ENCODE measurements around the gene CAMTA1.

DNA sequence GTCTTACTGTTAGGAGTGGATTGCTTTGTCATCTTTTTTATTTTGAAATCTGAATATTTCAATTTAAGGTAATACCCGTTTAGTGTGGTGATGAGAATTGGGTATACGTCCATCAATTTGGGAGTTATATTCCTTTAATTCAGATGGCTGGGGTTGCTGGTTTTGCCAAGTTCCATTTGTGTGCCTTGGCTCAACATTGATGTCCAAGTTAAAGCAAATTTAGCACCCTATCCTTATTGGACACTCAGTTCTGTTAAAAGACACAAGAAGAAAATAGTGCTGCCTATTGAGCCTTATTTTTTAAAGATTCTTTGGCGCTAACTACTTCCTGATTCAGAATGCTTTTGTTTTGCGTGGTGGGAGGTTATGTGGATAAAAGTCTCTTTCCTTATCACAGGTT, 40.6 kb downstream of the CAMTA1 start:
- TF ChIP-seq, protein P1, sequence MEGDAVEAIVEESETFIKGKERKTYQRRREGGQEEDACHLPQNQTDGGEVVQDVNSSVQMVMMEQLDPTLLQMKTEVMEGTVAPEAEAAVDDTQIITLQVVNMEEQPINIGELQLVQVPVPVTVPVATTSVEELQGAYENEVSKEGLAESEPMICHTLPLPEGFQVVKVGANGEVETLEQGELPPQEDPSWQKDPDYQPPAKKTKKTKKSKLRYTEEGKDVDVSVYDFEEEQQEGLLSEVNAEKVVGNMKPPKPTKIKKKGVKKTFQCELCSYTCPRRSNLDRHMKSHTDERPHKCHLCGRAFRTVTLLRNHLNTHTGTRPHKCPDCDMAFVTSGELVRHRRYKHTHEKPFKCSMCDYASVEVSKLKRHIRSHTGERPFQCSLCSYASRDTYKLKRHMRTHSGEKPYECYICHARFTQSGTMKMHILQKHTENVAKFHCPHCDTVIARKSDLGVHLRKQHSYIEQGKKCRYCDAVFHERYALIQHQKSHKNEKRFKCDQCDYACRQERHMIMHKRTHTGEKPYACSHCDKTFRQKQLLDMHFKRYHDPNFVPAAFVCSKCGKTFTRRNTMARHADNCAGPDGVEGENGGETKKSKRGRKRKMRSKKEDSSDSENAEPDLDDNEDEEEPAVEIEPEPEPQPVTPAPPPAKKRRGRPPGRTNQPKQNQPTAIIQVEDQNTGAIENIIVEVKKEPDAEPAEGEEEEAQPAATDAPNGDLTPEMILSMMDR (IDR thresholded peaks at IDR 0.05; ENCODE audit: low read length): no peak
- no peak for TF ChIP-seq EZH2 (optimal IDR thresholded peaks at IDR 0.05; ENCODE audit: low read depth, low read length)
- no peak for TF ChIP-seq EZH2phosphoT487 (IDR thresholded peaks at IDR 0.05; ENCODE audit: low read length)
